Epithelial cell of prostate (primary cell): ENCODE measurements around the gene HMCN2.

Experiments used
- DNase-seq: peaks from one replicate; pipeline ENCODE4 v3.0.0-alpha.2; 2011; ENCODE audit warnings: low read depth, low spot score
- H3K27ac ChIP-seq: fragments of 450-650 bp; 2 replicates; pipeline ENCODE4 v1.5.1; 2017; ENCODE audit warnings: mild to moderate bottlenecking

HMCN2 gene

GRCh38 chr9:130305381-130305780 is 39.8 kb downstream of the HMCN2 start:
- H3K27ac ChIP-seq = no peak overlapping the region
- DNase-seq = no peak

- no peak for DNase-seq
- no peak overlapping the region for H3K27ac ChIP-seq
These were observed 41.5 kb downstream of the HMCN2 start for GRCh38 chr9:130306823-130307666.

GRCh38 chr9:130307667-130307943 is 42.0 kb downstream of the HMCN2 start:
- DNase-seq = no peak
- H3K27ac ChIP-seq = no peak overlapping the region

- H3K27ac ChIP-seq = no peak overlapping the region
- DNase-seq = no peak
These were observed 42.6 kb downstream of the HMCN2 start for GRCh38 chr9:130308081-130308571.

- H3K27ac ChIP-seq = no peak overlapping the region
- no peak for DNase-seq
These were observed 44.3 kb downstream of the HMCN2 start for GRCh38 chr9:130309689-130310455.

- DNase-seq = no peak
- H3K27ac ChIP-seq = no peak overlapping the region
These were observed 44.9 kb downstream of the HMCN2 start for GRCh38 chr9:130310456-130310855.

- no peak overlapping the region for H3K27ac ChIP-seq
- no peak for DNase-seq
These were observed 45.4 kb downstream of the HMCN2 start for GRCh38 chr9:130311003-130311402.

- H3K27ac ChIP-seq = no peak overlapping the region
- no peak for DNase-seq
These were observed 46.0 kb downstream of the HMCN2 start for GRCh38 chr9:130311408-130312140.

- no peak overlapping the region for H3K27ac ChIP-seq
- DNase-seq = no peak
These were observed 47.7 kb downstream of the HMCN2 start for GRCh38 chr9:130313103-130313858.

GRCh38 chr9:130315446-130316226 is 50.1 kb downstream of the HMCN2 start:
- H3K27ac ChIP-seq = no peak overlapping the region
- no peak for DNase-seq

- no peak for DNase-seq
- H3K27ac ChIP-seq = no peak overlapping the region
These were observed 50.9 kb downstream of the HMCN2 start for GRCh38 chr9:130316430-130316829.

- no peak for DNase-seq
- H3K27ac ChIP-seq = no peak overlapping the region
These were observed 53.7 kb downstream of the HMCN2 start for GRCh38 chr9:130319300-130319699.

- DNase-seq = no peak
These were observed 54.6 kb downstream of the HMCN2 start for GRCh38 chr9:130319944-130320712.

GRCh38 chr9:130320723-130321481 is 55.3 kb downstream of the HMCN2 start:
- no peak for DNase-seq
- H3K27ac ChIP-seq = no peak overlapping the region

More at GRCh38 chr9:130319944-130320712, 54.6 kb downstream of the HMCN2 start:
- no peak overlapping the region for H3K27ac ChIP-seq

- no peak for DNase-seq
- no peak overlapping the region for H3K27ac ChIP-seq
These were observed 56.0 kb downstream of the HMCN2 start for GRCh38 chr9:130321539-130321938.

GRCh38 chr9:130323051-130323745 is 57.6 kb downstream of the HMCN2 start:
- no peak overlapping the region for H3K27ac ChIP-seq
- no peak for DNase-seq

- no peak overlapping the region for H3K27ac ChIP-seq
- DNase-seq = no peak
These were observed 60.4 kb downstream of the HMCN2 start for GRCh38 chr9:130325921-130326320.
